Vagina (tissue), 2 donors: ENCODE results near the gene ATG4D.

ENCODE experiments used
- CTCF ChIP-seq, 3 experiments: fragments of 450-650 bp in 2 of 3; fragments of 200-600 bp in 1 of 3; sonication (generic) in 1 of 3; IDR thresholded peaks; one replicate each; pipeline ENCODE4 v1.5.1; 2017 to 2019; ENCODE audit warnings: antibody characterized with exemption in 3 of 3, mild to moderate bottlenecking in 2 of 3, moderate library complexity in 2 of 3
- POLR2A ChIP-seq, 2 donors: fragments of 450-650 bp; IDR thresholded peaks; one replicate each; pipeline ENCODE4 v1.6.1; 2017; ENCODE audit warnings: antibody characterized with exemption in 2 of 2, mild to moderate bottlenecking in 2 of 2, moderate library complexity in 2 of 2
- POLR2AphosphoS5 ChIP-seq, 2 donors: sonication (generic); formaldehyde crosslinking; IDR thresholded peaks; one replicate each; pipeline ENCODE4 v1.9.0; 2017; ENCODE audit warnings: antibody characterized with exemption in 2 of 2, mild to moderate bottlenecking in 2 of 2, low read depth in 1 of 2; ENCODE audit not compliant: insufficient read depth in 1 of 2

GRCh38 chr19:10532457-10532856 lies 11.2 kb upstream of the ATG4D start:
- TF ChIP-seq CTCF (IDR thresholded peaks at IDR 0.05) (no peak), POLR2AphosphoS5 (IDR thresholded peaks at IDR 0.05; ENCODE audit: insufficient read depth in 1 of 2, low read depth in 1 of 2) (no peak), POLR2A (IDR thresholded peaks at IDR 0.05) (no peak)
